ENCODE measurements around the gene KRTAP8-1.

KRTAP8-1 gene, protein sequence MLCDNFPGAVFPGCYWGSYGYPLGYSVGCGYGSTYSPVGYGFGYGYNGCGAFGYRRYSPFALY

DNA sequence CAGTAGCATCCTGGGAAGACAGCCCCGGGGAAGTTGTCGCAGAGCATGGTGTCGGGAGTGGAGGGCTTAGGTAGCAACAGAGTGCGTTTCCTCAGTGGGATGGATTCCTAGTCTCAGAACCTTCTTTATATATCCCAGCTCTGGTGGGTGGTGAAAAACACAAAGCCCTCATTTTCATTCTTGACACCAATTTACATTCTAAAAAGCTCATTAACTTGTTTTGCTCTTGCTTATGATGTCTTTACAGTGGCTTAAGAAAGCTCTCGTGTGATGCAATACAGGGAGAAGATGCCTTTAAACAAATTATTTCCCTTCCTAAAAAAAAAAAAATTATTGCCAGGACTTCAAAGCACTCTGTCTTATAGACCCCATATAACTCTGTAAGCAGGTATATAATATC is at the start of gene KRTAP8-1:
TSS of gene KRTAP8-1 (minus strand) at position 101 of the 400 bp plus-strand sequence. CDS start at position 47, 54 bp downstream.
- no peak for DNase-seq

DNA sequence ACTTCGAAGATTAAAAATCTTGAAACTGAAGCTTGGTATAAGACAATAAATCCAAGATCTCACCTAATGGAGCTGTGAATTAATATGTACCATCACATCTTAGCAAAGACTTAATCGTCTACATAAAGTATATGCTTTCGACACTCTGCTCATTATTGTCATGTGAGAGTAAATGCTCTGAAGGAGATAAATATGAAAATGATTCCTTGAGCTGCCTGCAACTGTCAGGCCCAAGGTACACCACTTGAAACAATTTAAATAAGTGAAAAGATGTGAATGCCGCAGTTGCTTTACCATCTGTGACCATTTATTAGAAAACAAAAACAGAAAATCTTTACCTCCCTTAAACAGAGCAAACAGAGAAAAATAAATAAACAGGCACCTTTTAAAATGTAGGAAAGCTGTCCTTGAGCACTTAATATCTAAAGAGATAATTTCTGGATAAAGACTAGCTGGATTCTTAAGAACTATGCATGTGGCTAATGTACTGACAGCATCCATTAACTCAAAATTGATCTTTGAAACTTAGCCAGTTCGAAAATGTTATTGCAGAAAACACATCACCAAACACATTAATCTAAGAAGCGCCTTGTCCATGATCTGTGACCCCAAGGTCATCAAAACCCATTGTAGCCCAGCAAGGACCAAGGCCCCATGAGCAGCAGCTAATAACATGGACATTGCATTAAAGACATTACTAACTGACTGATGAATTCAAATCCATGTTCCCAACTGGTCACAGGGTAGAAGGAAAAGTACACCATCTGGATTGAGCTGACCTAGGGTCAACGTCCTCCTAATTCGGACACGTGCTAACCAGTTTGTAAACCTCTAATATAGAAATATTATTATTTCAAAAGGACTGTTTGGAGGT is 34.8 kb upstream of the KRTAP8-1 start:
- DNase-seq, result no peak

DNA sequence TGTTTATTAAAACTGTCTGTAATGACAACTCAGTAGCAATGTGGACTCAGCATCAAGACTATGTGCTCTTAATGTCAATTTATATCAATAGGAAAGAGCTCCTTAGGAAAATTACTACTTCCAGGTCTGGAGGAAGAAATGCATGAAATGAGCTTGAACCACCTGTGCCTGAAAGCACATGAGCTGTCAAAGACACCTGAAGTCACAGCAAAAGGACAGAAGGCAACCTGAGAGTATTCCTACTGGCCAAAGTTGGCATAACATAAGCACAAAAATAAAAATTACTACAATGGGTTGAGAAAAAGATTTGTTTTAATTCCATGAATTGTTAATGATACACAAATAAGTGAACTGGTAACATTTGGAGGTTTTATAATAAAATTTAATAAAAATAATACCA is 29.9 kb upstream of the KRTAP8-1 start:
- DNase-seq, result no peak

DNA sequence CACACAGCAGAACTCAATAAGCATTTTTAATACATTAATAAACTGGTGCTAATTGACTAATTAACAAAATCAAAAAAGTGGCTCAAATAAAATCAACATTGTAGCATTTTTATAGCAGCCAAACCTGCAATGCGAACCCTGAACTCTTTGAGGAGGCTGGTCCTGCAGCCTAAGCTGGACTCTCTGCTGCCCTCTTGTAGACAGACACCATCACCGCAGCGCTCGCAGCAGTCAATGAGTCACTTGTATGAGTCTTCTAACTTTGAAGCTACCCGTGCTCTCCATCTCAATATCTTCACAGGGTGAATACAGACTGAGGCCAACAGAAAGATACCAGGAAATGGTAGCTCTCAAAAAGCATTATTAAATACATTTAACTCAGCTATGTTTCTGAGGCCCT is 26.2 kb upstream of the KRTAP8-1 start:
- no peak for DNase-seq

DNA sequence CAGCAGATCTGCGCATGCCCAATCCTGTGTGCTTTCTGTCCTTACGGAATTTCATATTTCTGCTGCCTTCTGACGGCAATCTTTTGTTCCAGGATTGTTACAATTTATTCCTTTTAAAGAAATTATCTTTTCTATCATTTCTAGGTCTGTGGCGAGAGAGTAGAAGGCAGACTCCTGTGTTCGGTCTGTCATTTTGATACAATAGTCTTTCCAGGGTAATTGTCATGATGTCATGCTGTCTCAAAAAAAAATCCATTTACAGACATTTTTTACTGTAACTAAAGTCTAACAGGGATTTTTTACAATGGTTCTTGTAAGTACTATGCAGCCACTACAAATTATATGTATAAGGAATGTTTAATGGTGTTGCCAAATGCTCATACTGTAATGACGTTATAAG is 25.5 kb upstream of the KRTAP8-1 start:
- no peak for DNase-seq

DNA sequence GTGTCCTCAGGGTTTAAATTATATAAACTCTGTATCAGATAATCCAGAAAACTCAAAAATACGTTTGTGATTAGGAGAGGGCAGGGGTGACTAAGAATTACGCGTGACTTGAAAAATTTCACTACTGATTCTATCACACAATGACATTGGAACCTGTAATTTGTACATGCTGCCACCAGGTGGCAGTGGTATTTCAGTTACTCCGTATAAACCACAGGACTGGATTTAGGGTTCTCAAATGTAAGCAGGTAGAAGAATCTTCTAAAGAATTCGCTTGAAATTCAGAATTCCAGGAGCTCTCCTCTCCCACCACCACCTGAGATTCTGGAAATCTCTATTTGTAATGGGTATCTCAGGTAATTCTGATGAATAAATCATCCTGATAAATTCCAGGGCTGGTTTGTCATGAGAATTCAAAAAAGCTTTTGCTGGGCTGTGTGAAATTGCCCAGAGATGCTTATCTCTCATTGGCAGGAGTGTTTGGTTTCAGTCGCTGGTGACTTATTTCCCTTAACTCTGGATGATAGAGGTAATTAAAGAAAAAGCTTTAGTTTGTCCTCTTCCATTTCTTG is 18.2 kb upstream of the KRTAP8-1 start:
- DNase-seq, result no peak

DNA sequence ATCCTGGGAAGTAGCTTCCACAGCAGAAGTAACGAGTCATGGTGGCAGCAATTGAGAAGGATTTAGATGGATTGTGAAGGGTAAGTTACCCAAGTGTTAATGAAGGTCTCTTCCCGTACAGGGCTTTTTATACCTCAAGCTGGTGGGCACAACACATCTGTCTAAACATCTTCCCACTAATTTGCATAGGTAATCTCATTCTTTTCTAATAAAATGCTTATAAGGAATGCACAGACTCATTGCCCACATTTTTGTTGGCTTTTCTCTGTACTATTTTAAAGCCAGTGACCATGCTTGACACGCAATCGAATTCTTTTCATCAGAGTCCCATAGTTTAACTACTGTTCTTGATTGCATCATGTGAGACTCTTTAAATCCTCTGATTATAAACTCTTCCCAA is 16.6 kb upstream of the KRTAP8-1 start, which contains the start of gene KRTAP7-1:
TSS of gene KRTAP7-1 (minus strand) at position 101 of the 400 bp plus-strand sequence. CDS start at position 40, 61 bp downstream.
- no peak for DNase-seq

DNA sequence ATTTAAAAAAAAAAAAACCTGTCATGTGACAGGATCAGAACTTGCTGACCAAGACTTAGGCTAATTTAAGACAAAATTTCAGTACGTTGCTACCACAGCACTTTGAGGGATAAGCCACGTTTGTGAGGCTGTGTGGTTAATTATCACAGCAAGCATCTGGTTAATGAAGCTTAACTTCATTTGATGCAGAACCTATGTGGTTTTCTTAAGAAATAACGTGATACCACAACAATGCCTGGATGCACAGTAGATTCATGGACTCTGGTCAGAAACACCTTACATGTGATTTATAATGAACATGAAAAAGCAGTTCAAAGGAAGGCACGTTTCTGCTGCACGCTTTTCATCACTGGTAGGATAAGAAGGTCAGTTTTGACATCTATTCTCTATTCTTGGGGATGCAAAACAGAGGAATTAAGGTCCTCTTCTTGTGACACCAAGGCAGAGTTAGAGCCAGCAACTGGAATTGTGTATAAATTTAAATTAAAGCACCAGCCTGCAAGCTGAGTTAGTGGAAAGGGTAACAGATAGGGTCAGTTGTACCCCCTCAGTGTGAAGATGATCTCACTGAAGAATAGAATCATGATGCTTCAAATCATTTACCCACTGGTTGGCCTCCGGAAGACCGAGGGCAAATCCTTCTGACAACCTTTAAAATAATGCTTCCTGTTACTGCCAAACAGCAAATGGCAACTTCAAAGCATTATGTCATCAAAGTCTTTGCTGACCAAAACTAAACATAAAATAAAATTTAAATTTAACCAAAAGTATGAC is 6.0 kb upstream of the KRTAP8-1 start:
- no peak for DNase-seq

DNA sequence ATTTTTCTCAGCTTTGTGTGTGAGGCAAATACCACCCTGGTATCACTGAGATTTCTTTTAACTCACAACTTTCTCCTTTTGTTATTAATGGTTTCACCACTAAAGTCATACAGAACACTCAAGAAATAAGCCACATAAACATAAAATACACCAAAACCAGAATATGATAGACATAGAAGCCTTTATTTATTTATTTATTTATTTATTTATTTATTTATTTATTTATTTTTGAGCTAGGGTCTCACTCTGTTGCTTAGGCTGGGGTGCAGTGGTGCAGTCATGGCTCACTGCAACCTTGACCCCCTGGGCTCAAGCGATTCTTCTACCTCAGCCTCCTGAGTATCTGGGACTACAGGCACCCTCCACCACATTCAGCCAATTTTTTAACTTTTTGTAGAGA is 12.5 kb downstream of the KRTAP8-1 start:
- DNase-seq, result no peak

DNA sequence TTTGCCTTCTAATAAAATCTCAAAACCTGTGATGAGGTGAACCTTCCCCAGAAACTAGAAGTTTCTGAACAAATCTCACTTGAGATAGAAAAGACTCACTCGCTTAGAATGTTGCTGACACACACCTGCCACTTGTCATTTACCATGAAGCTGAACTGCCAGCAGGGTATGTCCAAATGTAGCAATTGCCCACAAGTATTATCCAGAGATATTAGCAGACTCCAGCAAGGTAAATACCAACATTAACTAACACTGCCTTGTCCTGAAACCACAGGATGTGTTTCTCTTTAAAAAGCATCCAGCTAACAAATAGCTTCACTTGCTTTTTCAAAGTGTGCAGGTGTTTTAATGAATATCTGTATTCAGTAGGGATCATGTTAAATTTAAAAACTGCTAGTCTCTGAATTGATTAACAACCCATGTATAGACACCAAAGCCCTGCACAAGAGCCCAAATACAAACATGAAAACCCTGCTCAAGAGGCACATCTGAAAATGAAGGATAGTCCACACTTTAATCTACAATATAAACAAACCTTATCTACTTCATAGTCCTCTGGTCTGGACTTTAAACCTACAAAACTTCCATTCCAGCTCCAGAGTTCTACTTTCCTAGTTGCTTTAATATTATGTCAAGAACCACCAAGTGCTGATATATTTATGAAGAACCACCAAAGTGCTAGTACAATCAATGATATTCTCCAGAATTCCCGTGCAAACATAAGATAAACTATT is 19.3 kb downstream of the KRTAP8-1 start:
- DNase-seq, result no peak

DNA sequence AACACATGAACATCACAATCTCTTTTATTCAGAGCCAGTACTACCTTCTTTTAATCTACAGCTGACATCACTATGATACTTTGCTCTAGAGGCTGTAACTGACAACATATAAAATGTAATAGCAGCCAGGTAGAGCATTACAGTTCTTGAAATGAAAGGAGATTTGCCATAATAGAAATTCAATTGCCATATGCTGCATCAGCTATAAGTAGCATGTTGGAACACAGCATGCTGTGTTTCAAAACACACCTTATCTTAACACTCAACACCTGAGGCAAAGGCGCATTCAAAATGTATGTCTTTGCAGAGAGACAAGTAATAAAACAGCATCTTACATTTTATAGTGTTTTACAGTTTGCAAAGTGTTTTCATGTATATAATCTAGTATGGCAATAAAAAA is 33.8 kb downstream of the KRTAP8-1 start:
- no peak for DNase-seq

DNA sequence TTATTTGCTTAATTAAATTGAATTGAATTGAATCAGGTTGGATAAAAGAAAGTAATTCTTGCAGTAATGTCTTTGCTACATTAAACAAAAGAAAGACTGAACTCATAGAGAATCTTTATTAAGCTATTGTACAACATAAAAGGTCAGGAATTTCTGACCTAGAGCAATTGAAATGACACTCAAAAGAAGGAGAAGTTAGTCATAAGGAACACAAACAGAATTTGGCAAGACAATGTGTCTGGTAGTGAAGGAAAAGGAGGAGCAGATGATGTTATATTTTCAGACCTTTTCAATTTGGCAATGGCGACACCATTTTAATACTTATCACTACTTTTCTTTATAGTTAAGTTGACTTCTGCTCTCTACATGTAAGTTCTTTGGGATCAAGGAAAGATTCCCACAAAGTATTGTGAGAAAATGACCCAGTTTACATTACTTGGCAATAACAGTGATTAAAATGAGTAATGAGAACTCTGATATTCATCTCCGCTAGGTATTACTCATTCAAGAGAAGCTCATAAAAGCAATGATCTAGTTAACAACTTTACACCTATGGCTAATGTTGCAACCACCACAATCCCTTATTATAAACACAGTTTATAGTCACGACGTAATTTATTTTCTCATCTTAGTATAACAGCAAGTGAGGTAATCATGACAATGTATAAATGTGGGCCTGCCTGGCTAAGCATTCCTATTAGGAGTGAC is 43.2 kb downstream of the KRTAP8-1 start:
- DNase-seq, result no peak

Measured in DMS79 treated with DMSO at 0.1 percent for 48 hours (cell line).